Activated T-helper 9 cell treated with anti-CD3 and anti-CD28 coated beads, Interleukin-2, amount 50 U/mL, for 16 hours (primary cell): ENCODE results near the gene MPO.

Source experiments
- DNase-seq: peaks from one replicate; pipeline ENCODE4 v3.0.0-alpha.2; 2020; ENCODE audit warnings: low read depth

Gene MPO

GRCh38 chr17:58306131-58306951 is 25.6 kb upstream of the MPO start:
- no peak for DNase-seq

- DNase-seq, result no peak
Measured at GRCh38 chr17:58305626-58306025, 24.9 kb upstream of the MPO start.

GRCh38 chr17:58304750-58305486 is 24.2 kb upstream of the MPO start:
- DNase-seq, result no peak

- peak; percentile 47 for DNase-seq
Measured at GRCh38 chr17:58303971-58304749, 23.4 kb upstream of the MPO start.

GRCh38 chr17:58302919-58303585 is 22.3 kb upstream of the MPO start:
- DNase-seq, result no peak

- DNase-seq, result no peak
Measured at GRCh38 chr17:58302171-58302918, 21.6 kb upstream of the MPO start.

GRCh38 chr17:58301504-58302150 is 20.9 kb upstream of the MPO start:
- DNase-seq, result no peak

GRCh38 chr17:58300336-58300735 is 19.6 kb upstream of the MPO start:
- no peak for DNase-seq

- no peak for DNase-seq
Measured at GRCh38 chr17:58294034-58294433, 13.3 kb upstream of the MPO start.

- DNase-seq, result no peak
Measured at GRCh38 chr17:58291246-58291645, 10.5 kb upstream of the MPO start.

GRCh38 chr17:58289869-58290268 is 9.1 kb upstream of the MPO start:
- no peak for DNase-seq

- DNase-seq, result no peak
Measured at GRCh38 chr17:58285422-58285810, 4.7 kb upstream of the MPO start.

GRCh38 chr17:58284613-58285421 is 4.1 kb upstream of the MPO start:
- DNase-seq, result no peak

- no peak for DNase-seq
Measured at GRCh38 chr17:58283674-58284612, 3.2 kb upstream of the MPO start.

- no peak for DNase-seq
Measured at GRCh38 chr17:58282442-58282841, 1.7 kb upstream of the MPO start.

GRCh38 chr17:58281511-58282011 is 826 bp upstream of the MPO start:
- DNase-seq, result no peak

GRCh38 chr17:58279736-58280479 is 827 bp downstream of the MPO start:
- no peak for DNase-seq
